OCI-LY3 (cell line): ENCODE measurements around the gene ALG6.
"Not testable (repeated sequence)": the region's sequence is repeated elsewhere in the genome, so short reads cannot be mapped to it uniquely, and the experiment has no call there.

Experiments used
- H2AFZ ChIP-seq: fragments of 200-600, 300-600 bp; shearing (Covaris generic); 2 replicates; pipeline ENCODE4 v1.6.0; 2014; ENCODE audit warnings: antibody characterized with exemption, low read depth, low read length
- H3K27ac ChIP-seq: fragments of 200-600, 300-600 bp; sonication (generic); 2 replicates; pipeline ENCODE4 v1.5.1; 2014; ENCODE audit warnings: mild to moderate bottlenecking, low read length, moderate library complexity, mixed read lengths
- H3K27me3 ChIP-seq: fragments of 200-600, 300-600 bp; sonication (generic); 2 replicates; pipeline ENCODE4 v1.6.1; 2014; ENCODE audit warnings: low read depth, low read length, mixed read lengths
- H3K36me3 ChIP-seq: fragments of 200-600, 300-600 bp; sonication (generic); replicated peaks from 2 replicates; pipeline ENCODE3; 2014; ENCODE audit warnings: low read depth, low read length, mixed read lengths
- H3K4me1 ChIP-seq: fragments of 300-600, 200-600 bp; sonication (generic); 2 replicates; pipeline ENCODE4 v1.6.1; 2014; ENCODE audit warnings: low read length, mixed read lengths
- H3K4me2 ChIP-seq: fragments of 200-600, 300-600 bp; sonication (generic); 2 replicates; pipeline ENCODE4 v1.6.1; 2014; ENCODE audit warnings: low read length, mixed read lengths
- H3K4me3 ChIP-seq: fragments of 300-600, 200-600 bp; sonication (generic); 2 replicates; pipeline ENCODE4 v1.5.1; 2014; ENCODE audit warnings: antibody characterized with exemption, mild to moderate bottlenecking, low read length, moderate library complexity
- H3K79me2 ChIP-seq: fragments of 300-600, 200-600 bp; shearing (Covaris generic); 2 replicates; pipeline ENCODE4 v1.6.1; 2014; ENCODE audit warnings: mild to moderate bottlenecking, low read length, mixed read lengths
- H3K9ac ChIP-seq: fragments of 300-600, 200-600 bp; shearing (Covaris generic); 2 replicates; pipeline ENCODE4 v1.6.0; 2014; ENCODE audit warnings: mild to moderate bottlenecking, low read length, moderate library complexity
- H3K9me3 ChIP-seq: fragments of 200-600, 300-600 bp; shearing (Covaris generic); 2 replicates; pipeline ENCODE4 v1.6.1; 2014; ENCODE audit warnings: low read length, mixed read lengths; ENCODE audit not compliant: insufficient read depth
- H4K20me1 ChIP-seq: fragments of 200-600, 300-600 bp; sonication (generic); 2 replicates; pipeline ENCODE4 v1.6.1; 2016; ENCODE audit warnings: low read length, mixed read lengths; ENCODE audit not compliant: insufficient read depth
- EZH2phosphoT487 ChIP-seq: fragments of 200-600 bp; shearing (Covaris generic); IDR thresholded peaks from 2 replicates; pipeline ENCODE4 v1.6.1; 2018; ENCODE audit warnings: antibody characterized with exemption, mixed run types, low read depth
- TF ChIP-seq, protein P1 (sequence below): fragments of 200-600, 300-600 bp; sonication (generic); IDR thresholded peaks from 2 replicates; pipeline ENCODE4 v1.5.1; 2014; ENCODE audit warnings: antibody characterized with exemption, low read length, low read depth

Gene ALG6

DNA sequence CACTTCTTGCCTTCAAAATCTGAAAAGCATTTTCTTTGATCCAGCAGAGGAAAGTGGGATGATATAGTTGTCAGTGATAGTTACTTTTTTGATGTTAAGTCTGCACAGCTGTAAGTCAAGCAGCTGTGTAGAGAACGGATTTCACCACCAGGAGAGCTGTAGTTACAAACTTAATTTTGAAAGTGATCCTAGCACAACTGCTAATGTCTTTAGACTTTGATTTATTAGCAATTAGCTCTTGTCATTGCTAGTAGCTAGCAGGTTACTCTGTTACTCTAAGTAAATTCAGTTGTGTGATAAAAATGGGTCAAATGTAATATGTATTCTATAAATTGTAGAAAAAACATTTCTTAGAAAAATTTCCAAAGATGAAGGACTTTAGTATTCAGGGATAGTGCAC is 46.0 kb downstream of the ALG6 start:
- no peaks in the 10 kb centered on the region for H3K4me1 ChIP-seq
- no peaks in the 10 kb centered on the region for H4K20me1 ChIP-seq
- no peak overlapping the region for H3K4me3 ChIP-seq
- no peak overlapping the region for H3K27ac ChIP-seq
- H3K4me2 ChIP-seq: no peak overlapping the region
- no peak overlapping the region for H2AFZ ChIP-seq
- H3K9ac ChIP-seq: no peak overlapping the region
- H3K27me3 ChIP-seq: no peaks in the 10 kb centered on the region
- H3K9me3 ChIP-seq: no peaks in the 10 kb centered on the region
- no peaks in the 10 kb centered on the region for H3K79me2 ChIP-seq
- H3K36me3 ChIP-seq: no peaks in the 10 kb centered on the region
- TF ChIP-seq, protein P1, sequence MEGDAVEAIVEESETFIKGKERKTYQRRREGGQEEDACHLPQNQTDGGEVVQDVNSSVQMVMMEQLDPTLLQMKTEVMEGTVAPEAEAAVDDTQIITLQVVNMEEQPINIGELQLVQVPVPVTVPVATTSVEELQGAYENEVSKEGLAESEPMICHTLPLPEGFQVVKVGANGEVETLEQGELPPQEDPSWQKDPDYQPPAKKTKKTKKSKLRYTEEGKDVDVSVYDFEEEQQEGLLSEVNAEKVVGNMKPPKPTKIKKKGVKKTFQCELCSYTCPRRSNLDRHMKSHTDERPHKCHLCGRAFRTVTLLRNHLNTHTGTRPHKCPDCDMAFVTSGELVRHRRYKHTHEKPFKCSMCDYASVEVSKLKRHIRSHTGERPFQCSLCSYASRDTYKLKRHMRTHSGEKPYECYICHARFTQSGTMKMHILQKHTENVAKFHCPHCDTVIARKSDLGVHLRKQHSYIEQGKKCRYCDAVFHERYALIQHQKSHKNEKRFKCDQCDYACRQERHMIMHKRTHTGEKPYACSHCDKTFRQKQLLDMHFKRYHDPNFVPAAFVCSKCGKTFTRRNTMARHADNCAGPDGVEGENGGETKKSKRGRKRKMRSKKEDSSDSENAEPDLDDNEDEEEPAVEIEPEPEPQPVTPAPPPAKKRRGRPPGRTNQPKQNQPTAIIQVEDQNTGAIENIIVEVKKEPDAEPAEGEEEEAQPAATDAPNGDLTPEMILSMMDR: no peak
- no peak for TF ChIP-seq EZH2phosphoT487

DNA sequence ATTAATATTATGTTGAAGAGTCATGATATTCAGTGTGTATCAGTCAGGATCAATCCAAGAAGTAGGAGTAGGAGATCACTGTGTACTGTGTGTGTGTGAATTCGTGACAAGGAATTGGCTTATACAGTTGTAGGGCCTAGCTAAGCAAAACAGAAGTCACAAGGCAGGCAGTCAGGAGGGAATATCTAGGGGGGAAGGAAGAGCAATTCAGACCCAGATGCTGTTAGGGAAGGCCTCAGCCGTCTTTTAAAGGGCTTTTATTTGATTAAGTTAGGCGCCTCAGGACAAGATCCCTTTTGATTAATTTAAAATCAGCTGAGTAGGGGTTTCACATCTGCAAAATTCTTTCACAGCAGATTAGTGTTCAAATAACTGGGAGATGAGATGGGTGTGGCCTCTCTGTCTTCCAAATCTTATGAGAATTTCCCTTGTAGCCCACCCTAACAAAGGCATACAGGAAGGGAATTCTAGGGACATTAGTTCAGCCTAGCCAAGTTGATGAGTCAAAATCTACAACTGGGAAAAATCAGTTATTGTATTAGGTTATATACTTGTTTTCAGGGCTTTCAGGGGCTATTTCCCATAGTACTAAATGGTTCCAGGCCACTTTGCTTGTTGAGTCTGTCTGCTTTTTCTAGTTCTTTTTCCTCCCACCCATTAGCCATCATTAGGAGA is 47.4 kb downstream of the ALG6 start:
- Histone ChIP-seq H3K9me3 (no peaks in the 10 kb centered on the region), H3K9ac (no peak overlapping the region), H3K27ac (no peak overlapping the region), H3K4me3 (no peak overlapping the region), H4K20me1 (no peaks in the 10 kb centered on the region), H2AFZ (no peak overlapping the region), H3K4me2 (no peak overlapping the region), H3K79me2 (no peaks in the 10 kb centered on the region), H3K27me3 (no peaks in the 10 kb centered on the region), H3K4me1 (no peaks in the 10 kb centered on the region), H3K36me3 (no peaks in the 10 kb centered on the region)
- TF ChIP-seq EZH2phosphoT487: no peak

DNA sequence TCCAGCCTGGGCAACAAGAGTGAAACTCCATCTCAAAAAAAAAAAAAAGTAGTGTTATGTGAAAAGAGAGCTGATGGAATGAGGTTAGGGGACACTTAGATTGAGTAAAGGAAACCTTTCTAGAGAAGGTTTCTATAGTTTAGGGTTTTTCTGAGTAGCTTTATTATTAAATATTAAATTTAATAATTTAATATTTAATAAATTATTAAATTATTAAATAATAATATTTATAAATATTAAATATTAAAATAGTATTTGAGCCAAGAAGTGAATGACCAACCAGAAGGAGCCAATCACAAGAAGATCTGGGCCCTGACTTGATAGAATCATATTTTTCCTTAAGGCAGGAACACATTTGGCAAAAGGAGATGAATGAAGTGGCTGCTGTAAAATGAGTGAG is 50.7 kb downstream of the ALG6 start:
- TF ChIP-seq EZH2phosphoT487: no peak
- TF ChIP-seq, protein P1: no peak
- H2AFZ ChIP-seq: no peak overlapping the region
- no peaks in the 10 kb centered on the region for H3K9me3 ChIP-seq
- no peak overlapping the region for H3K27ac ChIP-seq
- no peak overlapping the region for H3K4me3 ChIP-seq
- H3K4me1 ChIP-seq: no peaks in the 10 kb centered on the region
- H3K9ac ChIP-seq: no peak overlapping the region
- no peaks in the 10 kb centered on the region for H3K36me3 ChIP-seq
- no peaks in the 10 kb centered on the region for H3K79me2 ChIP-seq
- H3K27me3 ChIP-seq: no peaks in the 10 kb centered on the region
- no peak overlapping the region for H3K4me2 ChIP-seq
- no peaks in the 10 kb centered on the region for H4K20me1 ChIP-seq

DNA sequence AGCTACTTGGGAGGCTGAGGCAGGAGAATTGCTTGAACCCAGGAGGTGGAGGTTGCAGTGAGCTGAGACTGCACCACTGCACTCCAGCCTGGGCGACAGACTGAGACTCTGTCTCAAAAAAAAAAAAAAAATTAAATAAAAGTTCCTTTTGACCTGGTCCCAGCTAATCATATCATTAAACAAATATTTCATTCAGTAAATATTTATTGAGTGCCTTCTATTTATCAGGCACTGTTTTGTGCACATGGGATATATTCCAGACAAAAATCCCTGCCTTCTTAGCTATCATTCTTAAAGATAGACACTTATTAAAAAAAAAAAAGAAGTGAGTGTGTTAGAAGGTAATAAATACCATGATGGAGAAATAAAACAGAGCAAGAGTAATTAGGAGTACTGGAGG is 53.3 kb downstream of the ALG6 start:
- not testable (repeated sequence) for H3K36me3 ChIP-seq, H3K9me3 ChIP-seq, H3K27me3 ChIP-seq, H2AFZ ChIP-seq, H4K20me1 ChIP-seq, H3K9ac ChIP-seq, H3K4me3 ChIP-seq, H3K4me1 ChIP-seq, H3K27ac ChIP-seq, H3K4me2 ChIP-seq, H3K79me2 ChIP-seq

DNA sequence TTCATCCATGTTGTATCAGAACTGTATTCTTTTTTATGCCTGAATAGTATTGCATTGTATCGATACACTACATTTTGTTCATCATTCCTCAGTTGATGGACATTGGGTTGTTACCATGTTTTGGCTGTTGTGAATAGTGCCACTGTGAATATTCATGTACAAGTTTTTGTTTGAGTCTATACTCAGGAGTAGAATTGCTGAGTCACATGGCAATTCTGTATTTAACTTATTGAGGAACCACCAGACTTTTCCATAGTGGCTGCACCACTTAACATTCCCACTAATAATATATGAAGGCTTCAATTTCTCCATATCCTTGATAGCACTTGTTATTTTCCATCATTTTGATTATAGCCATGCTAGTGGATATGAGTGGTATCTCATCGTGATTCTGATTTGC is 56.2 kb downstream of the ALG6 start:
- Histone ChIP-seq H3K79me2 (no peaks in the 10 kb centered on the region), H3K9me3 (no peaks in the 10 kb centered on the region), H3K9ac (no peak overlapping the region), H3K4me3 (no peak overlapping the region), H3K4me2 (no peak overlapping the region), H2AFZ (no peak overlapping the region), H3K4me1 (no peaks in the 10 kb centered on the region), H3K36me3 (peaks cover under 1% of the 10 kb centered on the region), H3K27ac (no peak overlapping the region), H4K20me1 (no peaks in the 10 kb centered on the region), H3K27me3 (no peaks in the 10 kb centered on the region)
- TF ChIP-seq, protein P1: no peak
- no peak for TF ChIP-seq EZH2phosphoT487
